Gastrocnemius medialis (tissue), 4 donors: ENCODE measurements around the gene ARL15. TPM values are rescaled to one million over a fixed set of nuclear protein-coding genes. Genes with fewer than 3 reads are reported as not detected.

Experiments used
- ATAC-seq, 2 donors: fragments of 150-250 bp; one replicate each; pipeline ENCODE4 v1.9.1; 2016
- DNase-seq, 2 donors: peaks; one replicate each; pipeline ENCODE4 v3.0.0-alpha.2; 2019
- H3K27ac ChIP-seq, 4 donors: fragments of 200-600 bp; sonication (generic); 1 replicate in 1 of 4; 2 replicates in 3 of 4; pipeline ENCODE4 v1.5.1; 2016 to 2018; ENCODE audit warnings: mild to moderate bottlenecking in 2 of 4, moderate library complexity in 1 of 4
- H3K27me3 ChIP-seq, 3 donors: fragments of 200-600 bp; sonication (generic) in 2 of 3; 1 replicate in 1 of 3; 2 replicates in 2 of 3; pipeline versions ENCODE4 v1.5.1 to v1.6.0; 2016 to 2019; ENCODE audit warnings: mild to moderate bottlenecking in 1 of 3, moderate library complexity in 1 of 3
- H3K36me3 ChIP-seq, 2 donors: fragments of 200-600 bp; sonication (generic) in 1 of 2; one replicate each; pipeline ENCODE4 v1.5.1; 2017 to 2018
- H3K4me1 ChIP-seq, 2 donors: fragments of 200-600 bp; sonication (generic) in 1 of 2; one replicate each; pipeline ENCODE4 v1.5.1; 2016 to 2017; ENCODE audit warnings: mild to moderate bottlenecking in 2 of 2
- H3K4me3 ChIP-seq, 4 donors: fragments of 200-600 bp; sonication (generic) in 3 of 4; 1 replicate in 1 of 4; 2 replicates in 3 of 4; pipeline ENCODE4 v1.5.1; 2016 to 2019; ENCODE audit warnings: mild to moderate bottlenecking in 2 of 4
- H3K9me3 ChIP-seq, 3 donors: fragments of 200-600 bp; sonication (generic) in 2 of 3; 1 replicate in 1 of 3; 2 replicates in 2 of 3; pipeline ENCODE4 v1.5.1; 2016 to 2019
- CTCF ChIP-seq, 5 experiments: fragments of 450-650 bp in 3 of 5; fragments of 200-600 bp in 2 of 5; sonication (generic) in 2 of 5; IDR thresholded peaks in 4 of 5; conservative IDR thresholded peaks in 1 of 5; 1 replicate in 4 of 5; 2 replicates in 1 of 5; pipeline ENCODE4 v1.5.1; 2016 to 2019; ENCODE audit warnings: antibody characterized with exemption in 5 of 5, mild to moderate bottlenecking in 3 of 5, moderate library complexity in 3 of 5
- POLR2A ChIP-seq, 2 donors: fragments of 450-650 bp; IDR thresholded peaks; one replicate each; pipeline ENCODE4 v1.6.1; 2017; ENCODE audit warnings: antibody characterized with exemption in 2 of 2, mild to moderate bottlenecking in 2 of 2, moderate library complexity in 2 of 2
- in situ Hi-C, 4 donors: fragments of 200-750 bp; cut with MboI; loops; one replicate each; pipeline versions ENCODE4 v1.15.0 to v1.8.0; 2017; ENCODE audit warnings: low sequenced_read_pairs in 4 of 4
- intact Hi-C: fragments of 100-400 bp; cut with DNase I; formaldehyde crosslinking; loops from one replicate; pipeline ENCODE4 v1.15.1; 2023; ENCODE audit warnings: low total_unique reads
- total RNA-seq, 4 donors: library from RNA; depleted of rRNA; stranded (reverse); fragments of >200 nt; gene quantifications; one replicate each; pipeline versions ENCODE4 v1.1.0 to v1.2.3, GENCODE V29; 2016

Gene ARL15
- total RNA-seq, 4 donors from 2014 or later: 1.7 to 5.5 (median 3.2) TPM

- ATAC-seq (no peak), DNase-seq (no peak)
- Histone ChIP-seq H3K27me3 (no peaks in the 10 kb centered on the region), H3K9me3 (no peaks in the 10 kb centered on the region), H3K36me3 (no peaks in the 10 kb centered on the region), H3K4me3 (no peak overlapping the region), H3K27ac (no peak overlapping the region), H3K4me1 (peaks cover 0 to 4% of the 10 kb centered on the region in 2 donors)
- intact Hi-C loops: no loop called here
- TF ChIP-seq CTCF (IDR thresholded peaks at IDR 0.05 in 4 of 5, conservative IDR thresholded peaks at IDR 0.05 in 1 of 5): no peak
- TF ChIP-seq POLR2A (IDR thresholded peaks at IDR 0.05): no peak
- in situ Hi-C loops: loop anchor here in 2 of 4 donors (25.0 kb wide), 2 partner anchors 750 to 1050 kb away; no protein-coding TSS in a partner anchor
Measured at GRCh38 chr5:54212331-54212730, 98.0 kb downstream of the ARL15 start.

- H3K9me3 ChIP-seq: no peaks in the 10 kb centered on the region
- no peak overlapping the region for H3K27ac ChIP-seq
- no peak overlapping the region for H3K4me3 ChIP-seq
- no peaks in the 10 kb centered on the region for H3K27me3 ChIP-seq
- intact Hi-C loops (no loop called here), in situ Hi-C loops (loop anchor here in 2 of 4 donors (25.0 kb wide), 2 partner anchors 750 to 1050 kb away; no protein-coding TSS in a partner anchor)
- DNase-seq (no peak), ATAC-seq (no peak)
- peaks cover 0 to 4% of the 10 kb centered on the region in 2 donors for H3K4me1 ChIP-seq
- no peak for TF ChIP-seq POLR2A (IDR thresholded peaks at IDR 0.05)
- no peak for TF ChIP-seq CTCF (IDR thresholded peaks at IDR 0.05 in 4 of 5, conservative IDR thresholded peaks at IDR 0.05 in 1 of 5)
- no peaks in the 10 kb centered on the region for H3K36me3 ChIP-seq
Measured at GRCh38 chr5:54211912-54212311, 98.5 kb downstream of the ARL15 start.

- in situ Hi-C loops (loop anchor here in 2 of 4 donors (25.0 kb wide), 2 partner anchors 745 to 1045 kb away; no protein-coding TSS in a partner anchor), intact Hi-C loops (no loop called here)
- no peak overlapping the region for H3K27ac ChIP-seq
- ATAC-seq: no peak
- H3K9me3 ChIP-seq: no peaks in the 10 kb centered on the region
- no peak overlapping the region for H3K4me3 ChIP-seq
- peaks cover 0 to 4% of the 10 kb centered on the region in 2 donors for H3K4me1 ChIP-seq
- H3K36me3 ChIP-seq: no peaks in the 10 kb centered on the region
- TF ChIP-seq CTCF (IDR thresholded peaks at IDR 0.05 in 4 of 5, conservative IDR thresholded peaks at IDR 0.05 in 1 of 5): no peak
- TF ChIP-seq POLR2A (IDR thresholded peaks at IDR 0.05): no peak
- no peak for DNase-seq
- no peaks in the 10 kb centered on the region for H3K27me3 ChIP-seq
Measured at GRCh38 chr5:54207566-54207965, 102.8 kb downstream of the ARL15 start.

- H3K9me3 ChIP-seq: no peaks in the 10 kb centered on the region
- intact Hi-C loops: no loop called here
- ATAC-seq (no peak), DNase-seq (no peak)
- H3K4me1 ChIP-seq: peaks cover 0 to 4% of the 10 kb centered on the region in 2 donors
- H3K36me3 ChIP-seq: no peaks in the 10 kb centered on the region
- no peaks in the 10 kb centered on the region for H3K27me3 ChIP-seq
- in situ Hi-C loops: loop anchor here in 2 of 4 donors (25.0 kb wide), 2 partner anchors 744 to 1044 kb away; no protein-coding TSS in a partner anchor
- H3K4me3 ChIP-seq: no peak overlapping the region
- TF ChIP-seq CTCF (IDR thresholded peaks at IDR 0.05 in 4 of 5, conservative IDR thresholded peaks at IDR 0.05 in 1 of 5) (no peak), POLR2A (IDR thresholded peaks at IDR 0.05) (no peak)
- no peak overlapping the region for H3K27ac ChIP-seq
Measured at GRCh38 chr5:54206580-54207229, 103.7 kb downstream of the ARL15 start.
